Activated CD8-positive, alpha-beta memory T cell treated with anti-CD3 and anti-CD28 coated beads, Interleukin-2, amount 50 U/mL, for 1 hour (primary cell): ENCODE data around the gene TPSB2.
"Not testable (repeated sequence)": the region's sequence is repeated elsewhere in the genome, so short reads cannot be mapped to it uniquely, and the experiment has no call there.

ENCODE experiments used
- DNase-seq: peaks from one replicate; pipeline ENCODE4 v3.0.0-alpha.2; 2020; ENCODE audit errors: extremely low read depth

TPSB2 gene

GRCh38 chr16:1200014-1200627 lies 29.9 kb downstream of the TPSB2 start:
- DNase-seq = no peak

- DNase-seq = no peak
These were observed 30.5 kb downstream of the TPSB2 start for GRCh38 chr16:1199347-1200013.

GRCh38 chr16:1198671-1199346 lies 31.2 kb downstream of the TPSB2 start:
- not testable (repeated sequence) for DNase-seq

GRCh38 chr16:1198194-1198593 lies 31.8 kb downstream of the TPSB2 start:
- no peak for DNase-seq

- no peak for DNase-seq
These were observed 32.6 kb downstream of the TPSB2 start for GRCh38 chr16:1197237-1197866.

- no peak for DNase-seq
These were observed 33.5 kb downstream of the TPSB2 start for GRCh38 chr16:1196494-1196893.

GRCh38 chr16:1195393-1195666 lies 34.7 kb downstream of the TPSB2 start:
- DNase-seq = no peak

GRCh38 chr16:1194665-1195392 lies 35.2 kb downstream of the TPSB2 start:
- DNase-seq = no peak

- DNase-seq = no peak
These were observed 36.0 kb downstream of the TPSB2 start for GRCh38 chr16:1193825-1194581.

GRCh38 chr16:1193143-1193824 lies 36.7 kb downstream of the TPSB2 start:
- no peak for DNase-seq

GRCh38 chr16:1192384-1193073 lies 37.5 kb downstream of the TPSB2 start:
- no peak for DNase-seq

- not testable (repeated sequence) for DNase-seq
These were observed 39.2 kb downstream of the TPSB2 start for GRCh38 chr16:1190789-1191188.

- no peak for DNase-seq
These were observed 40.5 kb downstream of the TPSB2 start for GRCh38 chr16:1189455-1189854.

- DNase-seq = no peak
These were observed 41.4 kb downstream of the TPSB2 start for GRCh38 chr16:1188432-1189189.

GRCh38 chr16:1185460-1186207 lies 44.4 kb downstream of the TPSB2 start:
- DNase-seq = not testable (repeated sequence)

GRCh38 chr16:1184980-1185379 lies 45.0 kb downstream of the TPSB2 start:
- no peak for DNase-seq

GRCh38 chr16:1184156-1184868 lies 45.7 kb downstream of the TPSB2 start:
- DNase-seq = no peak
